GM19455 (cell line): ENCODE data around the gene TAC4.

ENCODE experiments used
- ATAC-seq: cut with Tn5 transposase; IDR thresholded peaks from one replicate; pipeline ENCODE4 v1.9.1; 2021; ENCODE audit not compliant: unreplicated experiment

TAC4 gene

GRCh38 chr17:49815761-49816281 lies 32.0 kb downstream of the TAC4 start:
- no peak for ATAC-seq

- no peak for ATAC-seq
These were observed 32.9 kb downstream of the TAC4 start for GRCh38 chr17:49814781-49815529.

DNA sequence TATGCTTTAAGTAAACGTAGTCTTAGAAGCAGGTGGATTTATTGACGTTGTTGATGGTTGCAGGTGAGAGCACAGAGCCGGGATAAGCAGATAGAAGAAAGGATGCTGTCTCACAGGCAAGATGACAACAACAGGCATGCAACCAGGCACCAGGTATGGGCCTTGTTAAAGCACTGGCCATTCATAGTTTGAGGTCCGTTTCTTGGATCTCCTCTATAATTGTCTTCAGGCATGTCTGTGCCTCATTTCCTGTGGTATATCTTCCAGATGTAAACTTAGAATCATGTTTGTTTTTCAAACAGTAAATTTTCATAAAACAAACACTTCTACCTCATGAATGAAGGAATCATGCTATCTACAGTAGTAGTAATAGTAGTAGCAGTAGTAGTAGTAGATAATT lies 38.8 kb downstream of the TAC4 start:
- ATAC-seq: no peak

- no peak for ATAC-seq
These were observed 49.1 kb downstream of the TAC4 start for GRCh38 chr17:49798738-49799137.

GRCh38 chr17:49798182-49798581 lies 49.7 kb downstream of the TAC4 start:
- ATAC-seq: no peak

GRCh38 chr17:49795372-49795771 lies 52.5 kb downstream of the TAC4 start:
- ATAC-seq: no peak

DNA sequence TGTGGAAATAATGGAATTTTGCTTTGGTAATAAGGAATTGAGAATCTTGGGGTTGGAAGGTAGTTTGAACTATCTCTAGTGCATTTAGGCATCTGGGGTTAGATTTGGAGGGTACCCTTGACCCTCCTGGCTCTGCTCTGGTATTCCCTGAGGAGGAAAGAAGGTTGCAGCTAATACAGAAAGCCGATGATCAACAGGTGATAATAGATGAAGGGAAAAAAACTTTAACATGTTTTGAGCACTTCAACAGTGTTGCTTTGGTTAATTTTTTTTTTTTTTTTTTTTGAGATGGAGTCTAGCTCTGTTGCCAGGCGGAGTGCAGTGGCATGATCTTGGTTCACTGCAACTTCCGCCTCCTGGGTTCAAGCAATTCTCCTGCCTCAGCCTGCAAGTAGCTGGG lies 54.6 kb downstream of the TAC4 start:
- no peak for ATAC-seq

DNA sequence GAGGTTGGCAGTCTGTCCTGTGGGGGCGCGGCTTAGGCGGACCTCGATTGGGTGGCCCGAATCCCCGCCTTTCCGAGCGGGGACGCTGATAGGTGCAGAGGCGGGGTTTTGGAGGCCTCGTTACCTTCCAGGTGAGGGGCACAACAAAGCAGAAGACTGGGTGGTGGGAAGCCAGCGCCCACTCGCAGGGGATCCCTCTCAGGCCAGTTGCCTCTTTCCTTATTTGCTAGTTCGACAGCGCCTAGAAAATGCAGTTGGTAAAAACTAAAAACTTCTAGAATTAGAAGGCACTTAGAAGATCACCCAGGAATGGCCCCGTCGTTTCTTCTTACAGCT lies 58.7 kb downstream of the TAC4 start:
- ATAC-seq: no peak

DNA sequence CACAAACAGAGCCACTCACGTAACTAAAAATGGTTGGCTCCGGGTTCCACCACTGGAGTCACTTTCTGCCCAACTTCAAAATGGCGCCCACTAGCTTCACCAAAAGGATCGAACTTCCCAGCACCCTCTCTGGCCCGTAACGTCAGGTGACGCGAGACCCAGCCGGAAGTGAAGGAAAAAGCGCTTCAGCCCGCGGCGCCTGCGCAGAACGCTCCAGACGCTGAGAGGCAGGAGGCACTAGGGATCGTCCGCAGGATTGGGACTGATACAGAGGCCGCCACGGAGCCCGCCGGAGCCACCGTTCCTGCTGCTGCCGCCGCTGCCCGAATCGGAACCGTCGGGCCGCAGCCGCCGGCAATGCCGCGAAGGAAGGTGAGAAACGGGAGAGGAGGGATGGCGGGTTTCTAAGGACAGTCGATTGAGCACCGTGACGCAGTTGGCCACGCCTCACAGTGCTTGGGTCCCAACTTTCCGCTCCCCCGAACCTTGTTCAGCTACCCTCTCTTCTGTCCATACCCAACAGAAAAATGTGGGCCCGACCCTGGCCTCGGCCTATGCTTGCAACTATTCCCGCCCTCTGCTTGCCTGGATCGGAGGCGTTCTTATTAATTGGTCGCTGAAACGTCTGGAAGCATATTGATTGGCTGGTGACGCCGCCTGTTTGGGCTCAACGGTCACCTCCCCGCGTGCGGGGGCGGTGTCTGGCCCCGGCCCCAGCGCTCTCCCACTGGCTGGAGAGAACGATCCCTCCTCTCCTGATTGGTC lies 59.2 kb downstream of the TAC4 start, which contains the start of gene KAT7:
KAT7 (plus strand) TSS at position 204 of the 765 bp plus-strand sequence; CDS start at position 358, 154 bp downstream.
- peak; percentile 83 for ATAC-seq
